ENCODE measurements around the gene STIP1. TPM values are rescaled to one million over a fixed set of nuclear protein-coding genes. Genes with fewer than 3 reads are reported as not detected.

Gene STIP1
- total and polyA plus RNA-seq, 9 of the 15 experiments (the other 6 are each of a cell fraction or from before 2014, with no cell fraction given): 58.1 to 465 (median 346) TPM

GRCh38 chr11:64245797-64246620 is 60.0 kb downstream of the STIP1 start (continued):
- TF ChIP-seq KDM4B (IDR thresholded peaks at IDR 0.05; ENCODE audit: borderline replicate concordance in 2 of 2, low read depth in 1 of 2): no peak
- no peak for TF ChIP-seq NCOA2 (IDR thresholded peaks at IDR 0.05; ENCODE audit: partially characterized antibody in 2 of 2)
- TF ChIP-seq ARNT (IDR thresholded peaks at IDR 0.05): no peak
- no peak for TF ChIP-seq PRMT5 (CRISPR knock-in tag; IDR thresholded peaks at IDR 0.05)
- no peak for TF ChIP-seq MCM2 (IDR thresholded peaks at IDR 0.05; ENCODE audit: low read depth)
- TF ChIP-seq RNF219 (CRISPR knock-in tag; IDR thresholded peaks at IDR 0.05): no peak
- TF ChIP-seq ZNF707 (CRISPR knock-in tag; conservative IDR thresholded peaks at IDR 0.05): no peak
- no peak for TF ChIP-seq ZNF609 (CRISPR knock-in tag; IDR thresholded peaks at IDR 0.05; ENCODE audit: borderline replicate concordance)
- no peak for TF ChIP-seq STAG1 (CRISPR knock-in tag; IDR thresholded peaks at IDR 0.05; ENCODE audit: borderline replicate concordance)
- TF ChIP-seq NBN (IDR thresholded peaks at IDR 0.05; ENCODE audit: low read depth): peak; percentile 77
- TF ChIP-seq NFRKB (IDR thresholded peaks at IDR 0.05; ENCODE audit: low read depth): no peak; the same call in 1 of the 2 replicates
- TF ChIP-seq DLX4 (CRISPR knock-in tag; IDR thresholded peaks at IDR 0.05): no peak
- TF ChIP-seq JUND (IDR thresholded peaks at IDR 0.05; ENCODE audit: borderline replicate concordance, low read depth, low read length): peak; percentile 84
- peak; percentile 66; the same call in 1 of the 3 replicates for TF ChIP-seq JUND (tag; IDR thresholded peaks at IDR 0.05; ENCODE audit: borderline replicate concordance, low read depth, low read length)
- no peak for TF ChIP-seq ZNF780A (CRISPR knock-in tag; IDR thresholded peaks at IDR 0.05)
- no peak for TF ChIP-seq TARDBP (IDR thresholded peaks at IDR 0.05)
- no peak for TF ChIP-seq GATAD2B (IDR thresholded peaks at IDR 0.05; ENCODE audit: borderline replicate concordance)
- no peak for TF ChIP-seq ZNF133 (CRISPR knock-in tag; IDR thresholded peaks at IDR 0.05)
- TF ChIP-seq TEAD4 (IDR thresholded peaks at IDR 0.05; ENCODE audit: low read length): peak; percentile 45
- TF ChIP-seq TEAD4 (CRISPR knock-in tag; IDR thresholded peaks at IDR 0.05; ENCODE audit: borderline replicate concordance): no peak
- TF ChIP-seq ZNF197 (CRISPR knock-in tag; IDR thresholded peaks at IDR 0.05; ENCODE audit: low read depth): no peak
